Frontal cortex (tissue), 4 donors: ENCODE results near the gene HCLS1. TPM values are rescaled to one million over a fixed set of nuclear protein-coding genes. Genes with fewer than 3 reads are reported as not detected.

Experiments
- DNase-seq, 2 donors: peaks; one replicate each; pipeline ENCODE4 v3.0.0; 2012; ENCODE audit warnings: low spot score in 2 of 2
- FAIRE-seq: peaks from 2 replicates; lab custom pipeline; 2012; peaks lifted over from hg19 to GRCh38; lab: Jason Lieb, UNC
- total RNA-seq: library from RNA; depleted of rRNA; stranded (reverse); fragments of >200 nt; gene quantifications from one replicate; pipeline ENCODE4 v1.2.3, GENCODE V29; 2014
- donor health status: control.
- donor health status: control.
- donor health status: control.

HCLS1 gene
- total RNA-seq, 1 donor from 2014 or later, result 0.82 TPM

DNA sequence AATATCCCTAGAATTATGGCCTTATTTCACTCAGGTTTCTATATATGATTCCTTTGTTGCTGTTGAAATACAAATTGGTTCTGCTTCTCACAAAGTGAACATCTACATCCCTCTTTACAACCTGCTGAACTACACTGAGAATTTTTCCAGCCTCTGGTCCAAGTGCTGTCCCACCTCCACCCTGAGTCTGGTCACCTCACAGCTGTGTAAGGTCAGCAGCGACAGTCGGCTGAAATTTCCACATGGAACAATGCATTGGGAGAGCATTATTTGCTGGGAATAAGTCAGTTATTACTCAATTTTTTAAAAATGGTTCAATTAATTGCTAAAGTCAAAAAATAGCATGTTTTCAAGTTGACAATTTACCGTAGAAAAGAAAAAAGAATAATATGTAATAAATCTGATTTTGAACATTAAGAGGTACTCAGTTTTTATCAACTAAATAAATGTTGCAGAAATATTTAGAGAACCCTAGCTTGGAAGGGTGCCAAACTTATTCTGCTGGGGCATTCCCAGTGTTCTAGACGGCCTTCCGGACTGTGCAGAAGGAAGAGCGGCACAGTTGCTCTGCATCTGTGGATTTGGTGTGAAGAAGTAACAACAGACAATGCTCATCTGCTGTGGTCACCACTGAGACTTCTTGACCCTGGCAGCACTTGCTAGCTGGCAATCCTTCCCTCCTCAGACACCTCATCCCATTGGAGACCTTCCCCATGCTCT is 1.8 kb downstream of the HCLS1 start:
- FAIRE-seq, result no peak
- DNase-seq, result no peak

DNA sequence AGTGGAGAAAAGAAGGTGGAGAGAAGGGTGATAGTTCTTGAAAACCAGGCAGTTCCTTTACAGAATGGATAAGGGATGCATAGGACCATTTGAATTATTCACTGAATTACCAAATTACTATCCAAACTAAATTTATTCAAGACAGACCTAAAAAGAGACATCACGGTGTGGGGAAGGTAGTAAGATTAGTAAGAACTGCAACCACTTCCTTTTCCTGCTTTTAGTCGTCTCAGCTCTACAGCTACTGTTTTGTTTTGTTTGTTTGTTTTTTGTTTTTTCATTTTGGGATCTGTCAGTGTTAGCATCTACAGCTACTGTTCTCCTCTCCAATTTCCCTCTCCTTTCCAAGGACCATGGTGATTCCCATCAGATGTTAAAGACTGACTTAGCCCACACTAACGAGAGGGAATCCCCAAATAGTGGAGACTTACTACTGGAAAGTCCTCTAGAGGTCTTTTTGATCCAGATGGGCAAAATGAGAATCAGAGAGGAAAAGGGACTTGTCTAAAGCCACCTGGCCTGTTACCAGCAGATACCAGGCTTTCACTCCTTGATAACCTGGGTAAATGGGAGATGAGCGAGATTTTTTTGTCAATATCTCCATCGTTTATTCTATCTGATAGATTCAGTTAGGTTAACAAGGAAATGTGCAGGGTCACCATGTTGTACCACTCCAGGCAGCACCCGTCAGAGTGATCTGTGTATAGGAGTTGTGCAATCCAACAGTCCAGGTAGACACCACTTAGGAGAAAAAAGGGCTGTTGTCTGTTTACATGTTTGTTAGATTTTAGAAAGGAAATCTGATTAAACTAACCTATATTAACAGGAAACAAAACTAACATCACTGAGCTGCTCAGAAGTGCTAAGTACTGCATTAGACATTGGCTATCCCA is 6.0 kb downstream of the HCLS1 start:
- FAIRE-seq, result no peak
- DNase-seq, result no peak

DNA sequence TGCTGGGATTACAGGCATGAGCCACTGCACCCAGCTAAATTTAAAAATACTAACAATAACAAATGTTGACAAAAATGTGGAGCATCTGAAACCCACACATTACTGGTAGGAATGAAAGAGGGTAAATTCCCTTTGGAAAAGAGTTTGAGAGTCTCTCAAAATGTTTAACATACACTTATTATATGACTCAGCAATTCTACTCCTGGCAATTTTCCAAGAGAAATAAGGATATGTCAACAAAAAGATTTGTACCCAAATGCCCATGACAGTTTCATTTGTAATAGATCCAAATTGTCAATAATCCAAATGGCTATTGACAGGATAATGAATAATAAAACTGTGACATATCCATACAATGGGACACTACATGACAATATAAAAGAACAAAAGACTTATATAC is 9.0 kb downstream of the HCLS1 start:
- no peak for FAIRE-seq
- no peak for DNase-seq

DNA sequence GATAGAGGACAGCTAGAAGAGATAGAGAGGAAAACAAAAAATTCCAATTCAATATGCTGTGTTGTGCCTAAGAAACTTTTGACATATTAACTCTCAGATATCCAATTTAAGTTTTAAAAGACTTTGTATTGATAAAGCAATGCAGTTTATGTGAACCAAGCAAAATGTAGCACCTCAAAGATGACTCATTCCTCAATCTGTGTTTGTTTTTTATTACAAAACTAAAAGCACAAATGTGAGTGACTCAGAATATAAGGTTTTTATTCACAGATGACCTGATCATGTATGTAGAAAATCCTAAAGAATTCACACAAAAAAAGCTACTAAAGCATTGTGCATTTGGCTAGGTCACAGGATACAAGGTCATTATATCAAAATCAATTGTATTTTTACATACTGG is 11.1 kb downstream of the HCLS1 start:
- FAIRE-seq (no peak), DNase-seq (no peak)

DNA sequence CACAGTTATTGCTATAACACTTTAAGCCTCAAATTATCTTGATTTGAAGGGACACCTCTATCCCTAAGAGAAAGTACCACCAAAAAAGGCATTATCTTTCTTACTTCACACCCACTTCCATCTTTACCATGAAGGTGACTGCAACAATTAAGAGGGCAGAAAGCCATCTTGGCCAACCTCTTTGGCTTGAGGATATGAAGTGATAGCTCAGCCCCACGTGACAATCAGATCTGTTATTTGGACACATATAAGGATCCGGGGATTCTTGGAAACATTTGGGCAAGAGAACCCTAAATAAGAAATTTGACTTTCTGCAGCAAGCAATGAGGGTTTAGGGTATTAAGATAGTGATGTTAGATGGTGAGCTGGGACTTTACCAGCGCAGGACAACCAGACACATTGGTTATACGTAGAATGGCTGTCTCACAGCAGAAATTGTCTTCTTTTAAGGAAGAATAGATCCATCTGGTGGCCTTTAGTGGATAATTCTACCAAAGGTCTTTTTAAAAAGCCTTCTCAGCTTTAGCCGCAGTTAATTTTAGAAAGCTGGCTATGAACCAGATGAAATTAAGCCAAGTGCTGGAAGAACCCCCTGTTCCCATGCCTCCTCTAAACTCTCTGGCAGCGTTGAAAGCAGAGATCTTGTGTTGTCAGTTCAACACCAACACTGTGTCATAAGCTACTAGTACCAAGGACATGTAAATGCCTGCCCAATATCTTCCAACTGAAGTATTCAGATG is 12.3 kb downstream of the HCLS1 start:
- no peak for DNase-seq
- FAIRE-seq, result no peak

DNA sequence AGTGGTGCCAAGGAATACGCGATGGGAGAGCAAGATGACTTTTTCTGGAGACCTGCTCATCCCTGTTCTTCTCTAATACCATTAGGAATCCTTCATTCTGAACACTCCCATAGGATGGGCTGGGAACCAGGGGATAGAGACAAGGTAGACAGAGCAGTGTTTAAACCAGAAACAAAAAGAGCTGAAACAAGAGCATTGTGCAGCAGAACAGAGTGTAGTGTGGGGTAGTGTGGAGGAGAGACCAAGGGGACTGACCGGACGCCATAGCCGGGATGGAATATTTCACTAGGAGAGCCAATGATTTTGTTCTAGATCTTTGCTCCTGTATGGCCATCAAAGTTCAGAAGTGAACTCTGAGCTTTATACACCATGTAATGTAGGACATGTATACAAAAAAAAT is 15.6 kb downstream of the HCLS1 start:
- FAIRE-seq (no peak), DNase-seq (no peak)

DNA sequence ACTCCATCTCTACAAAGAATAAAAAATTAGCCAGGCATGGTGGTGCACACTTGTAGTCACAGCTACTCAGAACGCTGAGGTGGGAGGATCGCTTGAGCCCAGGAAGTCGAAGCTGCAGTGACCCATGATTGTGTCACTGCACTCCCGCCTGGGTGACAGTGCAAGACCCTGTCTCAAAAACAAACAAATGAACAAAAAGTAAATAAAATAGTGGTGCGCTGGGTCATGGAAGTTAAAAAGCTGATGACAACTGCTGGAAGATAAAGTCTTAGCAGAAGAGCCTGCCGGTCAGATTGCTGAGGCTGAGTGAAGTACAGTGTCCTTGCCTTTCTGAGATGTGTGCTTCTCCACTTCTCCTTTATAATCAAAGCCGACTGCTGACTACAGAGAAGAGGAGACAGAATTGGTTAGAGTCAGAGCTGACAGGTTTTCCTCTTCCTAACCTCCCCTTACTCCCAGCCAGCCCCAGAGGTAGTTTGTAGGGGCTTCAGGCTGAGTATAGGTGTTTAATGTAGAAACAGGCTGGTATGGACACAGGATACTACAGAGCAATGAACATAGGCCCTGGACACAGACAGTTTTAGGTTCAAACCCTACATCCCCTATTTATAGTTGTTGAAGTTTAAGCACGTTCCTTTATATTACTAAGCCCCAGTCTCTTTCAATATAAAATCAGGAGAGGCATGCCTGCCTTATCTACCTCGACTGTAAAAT is 17.9 kb downstream of the HCLS1 start:
- no peak for DNase-seq
- FAIRE-seq, result no peak

DNA sequence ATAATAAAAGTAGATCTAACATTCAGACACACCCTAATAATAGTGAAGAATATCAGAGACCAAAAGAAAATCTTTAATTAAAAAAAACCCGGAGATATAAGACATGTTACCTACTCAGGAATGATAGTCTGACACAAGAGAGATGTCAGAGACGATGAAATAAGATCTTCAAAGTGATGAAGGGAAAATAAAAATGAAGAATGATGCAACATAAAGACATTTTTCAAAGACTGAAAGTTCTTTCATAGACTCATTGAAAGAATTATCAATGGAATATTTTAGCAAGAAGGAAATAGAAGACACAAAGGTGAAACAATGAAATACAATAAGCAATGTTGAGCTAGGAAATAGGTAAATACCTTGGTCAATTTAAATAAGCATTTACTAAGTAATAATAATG is 19.6 kb downstream of the HCLS1 start:
- FAIRE-seq (no peak), DNase-seq (no peak)

DNA sequence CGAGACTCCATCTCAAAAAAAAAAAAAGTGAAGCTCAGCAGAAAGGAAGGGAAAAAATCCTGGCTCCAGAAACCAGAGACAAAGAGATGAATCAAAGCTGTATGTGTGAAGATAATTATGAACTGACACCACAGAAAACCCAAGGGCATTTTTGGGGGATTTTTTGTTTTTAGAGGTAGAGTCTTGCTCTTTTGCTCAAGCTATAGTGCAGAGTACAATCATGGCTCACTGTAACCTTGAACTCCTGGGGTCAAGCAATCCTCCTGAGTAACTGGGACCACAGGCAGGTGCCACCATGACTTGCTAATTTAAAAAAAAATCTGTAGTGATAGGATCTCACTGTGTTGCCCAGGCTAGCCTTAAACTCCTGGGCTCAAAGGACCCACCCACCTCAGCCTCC is 22.8 kb downstream of the HCLS1 start:
- FAIRE-seq, result no peak

DNA sequence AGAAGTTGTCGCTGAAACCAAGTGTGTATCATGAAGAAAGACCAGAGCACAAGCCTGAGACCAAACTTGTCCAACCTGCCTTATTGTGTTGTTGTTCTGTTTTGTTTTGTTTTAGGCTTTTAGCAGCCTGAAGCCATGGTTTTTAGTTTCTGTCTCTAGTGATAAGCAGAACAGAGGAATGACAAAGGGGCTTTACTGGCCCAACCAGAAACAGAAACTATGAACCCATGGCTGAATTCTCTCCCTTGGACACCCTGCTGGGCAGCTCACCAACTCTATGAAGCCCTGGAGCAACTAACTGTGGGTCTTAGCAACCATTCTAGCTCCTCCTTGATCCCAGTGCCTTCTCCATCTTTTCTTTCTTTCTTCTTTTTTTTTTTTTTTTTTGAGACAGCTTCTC is 30.3 kb downstream of the HCLS1 start:
- FAIRE-seq, result no peak

More for the DNA sequence above, 22.8 kb downstream of the HCLS1 start:
- DNase-seq, result no peak

DNA sequence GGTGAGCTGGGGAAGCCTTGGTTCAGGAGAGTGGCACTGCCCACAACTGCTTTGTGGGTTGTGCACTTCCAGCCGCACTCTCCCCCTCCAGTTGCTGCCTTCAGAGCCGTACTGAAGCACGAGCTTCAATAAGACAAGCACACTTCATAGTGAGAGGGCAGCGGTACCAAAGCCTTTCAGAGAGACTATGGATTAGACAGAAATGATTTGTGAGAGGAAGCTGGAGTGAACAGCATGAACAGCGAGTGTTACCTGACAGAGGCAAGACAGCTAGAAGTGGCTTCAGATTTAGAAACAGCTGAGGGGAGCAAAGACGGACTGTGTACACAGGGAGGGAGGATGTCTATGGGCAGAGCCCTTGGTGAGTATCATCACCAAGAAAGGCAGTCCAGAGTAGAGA is 31.1 kb downstream of the HCLS1 start:
- FAIRE-seq (no peak), DNase-seq (no peak)

More for the DNA sequence above, 30.3 kb downstream of the HCLS1 start:
- no peak for DNase-seq

DNA sequence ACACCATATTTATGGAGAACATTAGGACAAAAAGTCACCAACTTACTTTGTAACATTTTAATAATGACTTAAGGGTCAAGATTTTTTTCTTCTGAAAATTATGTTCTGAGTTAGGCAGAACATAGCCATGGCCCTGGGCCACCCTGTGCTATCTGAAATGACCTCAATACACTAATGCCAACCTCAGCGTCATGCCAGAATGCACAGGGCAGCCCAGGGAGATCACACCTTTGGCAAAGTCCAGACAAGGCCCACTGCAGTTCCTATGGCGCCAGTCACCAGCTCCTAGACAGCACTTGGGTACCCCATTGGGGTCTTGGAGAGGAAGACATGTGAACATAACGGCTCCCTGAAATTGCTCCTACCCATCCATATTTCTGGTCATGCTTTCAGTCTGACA is 33.1 kb downstream of the HCLS1 start:
- FAIRE-seq (no peak), DNase-seq (no peak)

DNA sequence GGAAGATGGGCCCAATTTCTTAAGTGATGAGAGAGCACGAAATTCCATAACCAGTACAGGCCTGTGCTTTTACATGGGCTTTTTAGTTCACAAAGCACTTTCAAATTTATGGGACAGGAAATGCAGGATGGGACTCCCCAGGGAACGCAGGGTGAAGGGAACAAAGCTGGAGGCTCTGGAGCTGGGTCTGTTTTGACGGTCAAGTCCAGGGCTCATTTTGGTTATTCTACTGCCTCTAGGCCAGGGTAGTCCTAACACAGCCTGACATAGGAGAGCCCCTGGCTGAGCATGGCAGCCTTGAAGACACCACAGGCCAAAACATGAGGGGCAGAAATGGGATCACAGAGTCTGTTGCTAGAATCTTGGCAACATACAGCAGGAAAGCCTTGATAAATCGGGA is 33.5 kb downstream of the HCLS1 start:
- FAIRE-seq, result no peak

DNA sequence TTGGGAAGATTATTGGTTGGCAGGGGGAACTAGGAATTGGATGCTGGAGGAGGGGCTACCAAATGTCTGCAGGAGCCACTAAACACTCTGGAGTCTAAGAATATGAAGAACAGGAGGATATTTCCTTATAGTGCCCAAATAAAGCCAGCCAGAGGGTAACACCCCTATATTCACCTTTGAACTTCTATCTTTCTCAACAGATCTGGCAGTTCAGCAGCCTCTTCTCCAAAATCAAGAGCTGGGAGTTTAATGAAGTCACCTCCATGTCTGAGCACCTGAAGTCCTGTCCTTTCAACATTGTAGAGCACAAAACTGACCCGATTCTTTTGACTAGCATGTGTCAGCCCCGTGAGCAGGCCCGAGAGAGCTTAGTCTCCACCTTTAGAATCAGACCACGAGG is 34.2 kb downstream of the HCLS1 start:
- DNase-seq (no peak), FAIRE-seq (no peak)

More for the DNA sequence above, 33.5 kb downstream of the HCLS1 start:
- no peak for DNase-seq

DNA sequence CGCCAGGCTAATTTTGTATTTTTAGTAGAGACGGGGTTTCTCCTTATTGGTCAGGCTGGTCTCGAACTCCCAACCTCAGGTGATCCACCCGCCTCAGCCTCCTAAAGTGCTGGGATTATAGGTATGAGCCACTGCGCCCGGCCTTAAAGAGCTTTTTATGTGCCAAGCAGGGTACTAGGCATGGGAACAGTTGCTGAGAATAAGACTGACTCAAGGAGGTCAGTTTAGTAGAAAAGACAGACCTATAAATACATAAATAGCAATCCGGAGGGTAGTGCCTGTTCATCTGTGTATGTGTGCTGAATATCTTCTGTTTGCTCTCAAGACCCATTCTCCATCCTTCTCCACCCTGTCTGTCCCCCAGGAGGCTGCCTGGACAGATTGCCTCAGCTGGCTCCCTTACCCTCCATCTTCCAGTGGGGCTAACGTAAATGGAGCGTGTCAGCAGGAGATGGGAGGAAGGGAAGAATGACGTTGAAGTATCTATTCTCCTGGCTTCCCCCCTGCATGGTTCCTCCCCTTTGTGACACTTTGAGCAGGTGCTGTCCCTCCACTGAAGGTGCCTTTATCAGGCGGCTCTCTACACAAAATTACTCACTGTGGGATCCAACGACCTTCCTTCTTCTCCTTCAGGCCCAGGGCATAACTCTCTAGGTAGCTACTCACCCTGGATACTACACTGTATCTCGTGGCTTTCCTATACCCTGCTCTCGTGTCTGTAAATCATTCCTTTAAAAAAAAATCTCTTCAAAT is 36.4 kb downstream of the HCLS1 start:
- FAIRE-seq (no peak), DNase-seq (no peak)

DNA sequence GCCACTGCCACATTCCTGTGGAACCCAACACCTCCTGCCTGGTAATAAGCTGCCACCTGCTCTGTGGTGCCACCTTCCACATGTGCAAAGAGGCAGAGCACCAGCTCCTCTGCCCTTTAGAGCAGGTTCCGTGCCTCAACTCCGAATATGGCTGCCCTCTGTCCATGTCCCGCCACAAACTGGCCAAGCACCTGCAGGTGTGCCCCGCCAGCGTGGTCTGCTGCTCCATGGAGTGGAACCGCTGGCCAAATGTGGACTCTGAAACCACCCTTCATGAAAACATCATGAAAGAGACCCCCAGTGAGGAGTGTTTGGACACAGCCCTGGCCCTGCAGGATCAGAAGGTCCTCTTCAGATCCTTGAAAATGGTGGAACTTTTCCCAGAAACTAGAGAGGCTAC is 39.2 kb downstream of the HCLS1 start:
- DNase-seq (no peak), FAIRE-seq (no peak)

DNA sequence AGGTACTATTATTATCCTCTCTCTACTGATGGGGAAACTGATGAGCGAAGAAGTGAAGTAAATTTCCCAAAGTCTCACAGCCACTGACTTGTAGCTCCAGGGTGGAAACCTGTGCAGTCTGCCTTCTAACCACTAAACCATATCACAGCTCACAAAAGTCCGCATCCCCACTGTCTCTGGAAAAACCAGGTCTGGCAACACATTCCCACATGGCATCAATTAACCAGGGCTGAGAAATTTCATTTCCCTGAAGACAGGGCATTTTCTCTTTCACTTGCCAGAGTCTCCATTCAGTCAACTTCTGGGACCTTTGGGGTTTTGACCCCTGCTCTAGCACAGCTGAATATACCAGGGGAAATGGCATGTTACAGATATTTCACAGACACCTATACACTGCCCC is 41.0 kb downstream of the HCLS1 start:
- DNase-seq (no peak), FAIRE-seq (no peak)

DNA sequence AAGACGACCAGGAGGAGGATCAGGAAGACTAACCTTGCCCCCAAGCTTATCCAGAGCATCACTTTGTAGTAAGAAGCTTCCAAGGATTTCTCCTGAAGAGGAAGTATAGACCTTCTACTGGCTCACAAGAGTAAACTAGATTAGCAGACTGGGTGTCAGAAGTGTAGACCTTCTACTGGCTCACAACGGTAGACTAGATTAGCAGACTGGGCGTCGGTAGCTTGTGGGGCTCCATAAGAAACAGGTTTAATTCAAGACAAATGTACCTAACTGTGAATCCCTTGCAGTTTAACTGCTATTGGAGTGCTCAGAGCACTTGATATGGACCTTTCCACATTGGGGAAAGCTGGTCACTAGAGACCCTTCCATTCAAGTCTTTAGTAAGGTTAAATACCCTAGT is 54.6 kb downstream of the HCLS1 start:
- no peak for DNase-seq
- no peak for FAIRE-seq

DNA sequence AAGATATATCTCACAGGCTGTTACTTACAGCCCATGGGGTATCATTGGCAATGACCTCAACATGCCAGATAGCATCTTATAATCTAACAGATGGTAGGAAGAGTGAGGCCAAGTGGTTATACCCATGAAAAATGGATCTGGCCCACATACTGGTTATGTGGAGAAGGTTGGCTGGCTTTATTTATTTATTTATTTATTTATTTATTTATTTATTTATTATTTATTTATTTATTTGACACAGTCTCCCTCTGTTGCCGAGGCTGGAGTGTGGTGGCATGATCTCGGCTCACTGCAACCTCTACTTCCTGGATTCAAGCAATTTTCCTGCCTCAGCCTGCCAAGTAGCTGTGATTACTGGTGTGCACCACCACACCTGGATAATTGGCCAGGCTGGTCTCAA is 55.9 kb downstream of the HCLS1 start:
- FAIRE-seq, result no peak

More for the DNA sequence above, 55.9 kb downstream of the HCLS1 start:
- no peak for DNase-seq
